Neuronal stem cell (in vitro differentiated cells): ENCODE measurements around the gene SOBP.

Experiments
- DNase-seq: peaks from one replicate; pipeline ENCODE4 v3.0.0-alpha.2; 2013; ENCODE audit warnings: low spot score
- H2AFZ ChIP-seq: one replicate; pipeline ENCODE4 v1.6.1; 2013; ENCODE audit warnings: mild to moderate bottlenecking, low read length, inconsistent platforms
- H2AK5ac ChIP-seq: 2 replicates; pipeline ENCODE4 v1.6.1; 2013; ENCODE audit warnings: low read depth, mild to moderate bottlenecking, inconsistent platforms, low read length, moderate library complexity, mixed read lengths
- H2BK120ac ChIP-seq: 2 replicates; pipeline ENCODE4 v1.6.1; 2013; ENCODE audit warnings: low read depth, mild to moderate bottlenecking, inconsistent platforms, low read length, moderate library complexity, mixed read lengths
- H2BK12ac ChIP-seq: one replicate; pipeline ENCODE4 v1.6.1; 2013; ENCODE audit warnings: low read length, inconsistent platforms
- H2BK15ac ChIP-seq: 2 replicates; pipeline ENCODE4 v1.6.1; 2013; ENCODE audit warnings: mild to moderate bottlenecking, low read length, inconsistent platforms, mixed read lengths
- H2BK5ac ChIP-seq: one replicate; pipeline ENCODE4 v1.6.1; 2013; ENCODE audit warnings: inconsistent platforms, mild to moderate bottlenecking, low read length, moderate library complexity
- H3K14ac ChIP-seq: one replicate; pipeline ENCODE4 v1.6.1; 2013; ENCODE audit warnings: low read length, inconsistent platforms
- H3K18ac ChIP-seq: 2 replicates; pipeline ENCODE4 v1.6.1; 2013; ENCODE audit warnings: low read length, inconsistent platforms
- H3K23ac ChIP-seq: 2 replicates; pipeline ENCODE4 v1.6.1; 2013; ENCODE audit warnings: low read depth, mild to moderate bottlenecking, mixed read lengths, low read length, inconsistent platforms; ENCODE audit not compliant: poor library complexity
- H3K27ac ChIP-seq: replicated peaks from 3 replicates; pipeline ENCODE4 v1.5.1; 2013; ENCODE audit warnings: low read length, inconsistent platforms
- H3K27me3 ChIP-seq, 3 experiments: 2 replicates each; pipeline ENCODE4 v1.6.1; 2013; ENCODE audit warnings: low read length in 3 of 3, mild to moderate bottlenecking in 2 of 3, inconsistent platforms in 1 of 3, low read depth in 1 of 3, mixed read lengths in 1 of 3, moderate library complexity in 1 of 3; ENCODE audit not compliant: control insufficient read depth in 3 of 3, insufficient read depth in 3 of 3
- H3K36me3 ChIP-seq, 2 donors: replicated peaks in 1 of 2; 2 replicates each; pipeline ENCODE4 v1.6.1; 2013; ENCODE audit warnings: low read length in 2 of 2; ENCODE audit not compliant: control insufficient read depth in 2 of 2, insufficient read depth in 2 of 2
- H3K4ac ChIP-seq: 2 replicates; pipeline ENCODE4 v1.6.1; 2013; ENCODE audit warnings: inconsistent platforms, mild to moderate bottlenecking, low read length, moderate library complexity
- H3K4me1 ChIP-seq, 2 donors: 1 replicate in 1 of 2; 2 replicates in 1 of 2; pipeline ENCODE4 v1.6.1; 2013; ENCODE audit warnings: low read length in 2 of 2, low read depth in 1 of 2; ENCODE audit not compliant: control insufficient read depth in 2 of 2, insufficient read depth in 1 of 2
- H3K4me2 ChIP-seq: one replicate; pipeline ENCODE4 v1.6.1; 2013; ENCODE audit warnings: mild to moderate bottlenecking, low read length, inconsistent platforms; ENCODE audit not compliant: insufficient read depth, poor library complexity, severe bottlenecking
- H3K4me3 ChIP-seq, 2 donors: 2 replicates each; pipeline ENCODE4 v1.5.1; 2013; ENCODE audit warnings: low read length in 2 of 2, mild to moderate bottlenecking in 2 of 2, inconsistent platforms in 1 of 2, moderate library complexity in 1 of 2
- H3K79me1 ChIP-seq: one replicate; pipeline ENCODE4 v1.6.1; 2013; ENCODE audit warnings: low read depth, mild to moderate bottlenecking, inconsistent platforms, low read length, moderate library complexity
- H3K9ac ChIP-seq: one replicate; pipeline ENCODE4 v1.6.1; 2013; ENCODE audit warnings: mild to moderate bottlenecking, low read depth, low read length, inconsistent platforms; ENCODE audit not compliant: poor library complexity
- H3K9me3 ChIP-seq, 2 donors: replicated peaks in 1 of 2; 2 replicates each; pipeline versions ENCODE3 to v1.6.1; 2013; ENCODE audit warnings: low read length in 2 of 2, mild to moderate bottlenecking in 2 of 2, inconsistent platforms in 1 of 2, low read depth in 1 of 2, mixed read lengths in 1 of 2, moderate library complexity in 1 of 2; ENCODE audit not compliant: control insufficient read depth in 2 of 2, insufficient read depth in 1 of 2
- H4K8ac ChIP-seq: one replicate; pipeline ENCODE4 v1.6.1; 2013; ENCODE audit warnings: low read depth, mild to moderate bottlenecking, inconsistent platforms, low read length, moderate library complexity
- H4K91ac ChIP-seq: one replicate; pipeline ENCODE4 v1.6.1; 2013; ENCODE audit warnings: low read length, low read depth, mild to moderate bottlenecking, inconsistent platforms; ENCODE audit not compliant: poor library complexity
- WGBS, 2 donors: extraction: QIAGEN DNeasy Blood & Tissue Kit; methylation state at CpG; one replicate each; pipeline ENCODE4 v1.1.7; 2013; ENCODE audit warnings: missing lambda C conversion rate in 2 of 2, mixed read lengths in 1 of 2; ENCODE audit not compliant: insufficient read length in 2 of 2, insufficient replicate concordance in 1 of 2; ENCODE audit errors: extremely low coverage in 2 of 2; 5-methylcytosine and 5-hydroxymethylcytosine counted together

Gene SOBP

GRCh38 chr6:107442938-107443607 is 46.8 kb upstream of the SOBP start:
- no peak overlapping the region for H3K23ac ChIP-seq
- no peak for DNase-seq
- no peak overlapping the region for H2BK120ac ChIP-seq
- no peak overlapping the region for H2BK5ac ChIP-seq
- no peak overlapping the region for H2BK12ac ChIP-seq
- no peak overlapping the region for H3K4ac ChIP-seq
- H3K27me3 ChIP-seq: no peaks in the 10 kb centered on the region
- no peaks in the 10 kb centered on the region for H3K4me1 ChIP-seq
- no peak overlapping the region for H3K18ac ChIP-seq
- H3K79me1 ChIP-seq: peaks cover 3% of the 10 kb centered on the region
- H4K8ac ChIP-seq: no peak overlapping the region
- no CpG with 5 or more reads among the region's 2 CpGs for WGBS, 2 donors
- H3K27ac ChIP-seq: no peak overlapping the region
- no peak overlapping the region for H3K4me2 ChIP-seq
- no peak overlapping the region for H3K4me3 ChIP-seq
- no peak overlapping the region for H2AK5ac ChIP-seq
- H2BK15ac ChIP-seq: no peak overlapping the region
- H4K91ac ChIP-seq: no peak overlapping the region
- H3K9me3 ChIP-seq: peaks cover 7 to 9% of the 10 kb centered on the region in 2 donors
- no peak overlapping the region for H3K14ac ChIP-seq
- H3K9ac ChIP-seq: no peak overlapping the region
- no peak overlapping the region for H2AFZ ChIP-seq
- no peaks in the 10 kb centered on the region for H3K36me3 ChIP-seq

DNA sequence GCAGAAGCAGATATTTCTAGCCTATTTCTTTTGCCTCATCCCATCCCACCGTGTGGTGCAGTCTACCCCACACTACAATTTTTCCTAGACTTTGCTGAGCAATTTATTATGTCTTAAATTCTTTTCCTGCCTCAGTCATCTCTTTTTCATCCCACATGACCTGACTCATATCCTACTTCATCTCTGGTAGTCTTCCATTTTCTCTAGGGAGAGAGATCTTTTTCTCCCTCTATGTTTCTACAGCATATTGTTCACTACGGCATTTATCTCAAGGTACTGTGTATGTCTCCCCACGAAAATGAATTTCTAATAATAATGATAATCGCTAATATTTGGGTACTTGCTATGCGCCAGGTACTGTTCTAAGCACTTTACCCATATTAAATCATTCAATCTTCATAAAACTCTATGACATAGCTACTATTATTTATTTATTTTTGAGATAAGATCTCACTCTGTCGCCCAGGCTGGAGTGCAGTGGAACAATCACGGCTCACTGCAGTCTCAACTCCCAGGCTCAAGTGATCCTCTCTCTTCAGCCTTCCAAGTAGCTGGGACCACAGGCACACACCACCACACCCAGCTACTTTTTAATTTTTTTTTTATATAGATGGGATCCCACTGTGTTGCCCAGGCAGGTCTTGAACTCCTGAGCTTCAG is 46.2 kb upstream of the SOBP start:
- no peak overlapping the region for H2BK5ac ChIP-seq
- H2BK12ac ChIP-seq: no peak overlapping the region
- H3K4ac ChIP-seq: no peak overlapping the region
- H3K9ac ChIP-seq: no peak overlapping the region
- no peak overlapping the region for H4K91ac ChIP-seq
- no peak overlapping the region for H4K8ac ChIP-seq
- no peak overlapping the region for H3K27ac ChIP-seq
- H3K27me3 ChIP-seq: no peaks in the 10 kb centered on the region
- H3K4me3 ChIP-seq: no peak overlapping the region
- no peak overlapping the region for H2AK5ac ChIP-seq
- DNase-seq: no peak
- no peak overlapping the region for H2BK15ac ChIP-seq
- H3K4me1 ChIP-seq: no peaks in the 10 kb centered on the region
- no peak overlapping the region for H3K14ac ChIP-seq
- H2BK120ac ChIP-seq: no peak overlapping the region
- no peak overlapping the region for H3K23ac ChIP-seq
- H3K79me1 ChIP-seq: peaks cover 3% of the 10 kb centered on the region
- H3K9me3 ChIP-seq: peaks cover 7 to 10% of the 10 kb centered on the region in 2 donors
- no peak overlapping the region for H3K4me2 ChIP-seq
- no peaks in the 10 kb centered on the region for H3K36me3 ChIP-seq
- H2AFZ ChIP-seq: no peak overlapping the region
- no peak overlapping the region for H3K18ac ChIP-seq
- no CpG with 5 or more reads among the region's 7 CpGs for WGBS, 2 donors

- Histone ChIP-seq H4K8ac (no peak overlapping the region), H3K9ac (no peak overlapping the region), H3K4me1 (no peaks in the 10 kb centered on the region), H3K4ac (no peak overlapping the region), H2BK12ac (no peak overlapping the region), H3K4me3 (no peak overlapping the region), H2BK120ac (no peak overlapping the region), H4K91ac (no peak overlapping the region), H3K79me1 (peaks cover 3% of the 10 kb centered on the region), H2BK5ac (no peak overlapping the region), H2AFZ (no peak overlapping the region), H3K18ac (no peak overlapping the region), H3K4me2 (no peak overlapping the region), H3K14ac (no peak overlapping the region), H3K9me3 (peaks cover 7 to 10% of the 10 kb centered on the region in 2 donors), H3K23ac (no peak overlapping the region), H2BK15ac (no peak overlapping the region), H3K27me3 (no peaks in the 10 kb centered on the region), H3K36me3 (no peaks in the 10 kb centered on the region), H2AK5ac (no peak overlapping the region), H3K27ac (no peak overlapping the region)
- no CpG with 5 or more reads among the region's 1 CpG for WGBS, 2 donors
- no peak for DNase-seq
These were observed 45.6 kb upstream of the SOBP start for GRCh38 chr6:107444277-107444676.

DNA sequence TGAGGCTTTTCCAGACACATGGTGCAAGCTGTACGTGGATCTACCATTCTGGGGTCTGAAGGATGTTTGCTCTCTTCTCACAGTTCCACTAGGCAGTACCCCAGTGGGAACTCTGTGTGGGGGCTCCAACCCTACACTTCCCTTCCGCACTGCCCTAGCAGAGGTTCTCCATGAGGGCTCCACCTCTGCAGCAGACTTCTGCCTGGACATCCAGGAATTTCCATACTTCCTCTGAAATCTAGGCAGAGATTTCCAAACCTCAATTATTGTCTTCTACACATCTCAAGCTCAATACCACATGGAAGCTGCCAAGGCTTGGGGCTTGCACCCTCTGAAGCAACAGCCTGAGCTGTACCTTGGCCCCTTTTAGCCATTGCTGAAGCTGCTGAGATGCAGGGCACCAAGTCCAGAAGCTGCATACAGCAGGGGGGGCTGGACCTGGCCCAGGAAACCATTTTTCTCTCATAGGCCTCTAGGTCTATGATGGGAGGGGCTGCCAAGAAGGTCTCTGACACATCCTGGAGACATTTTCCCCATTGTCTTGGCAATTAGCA is 42.2 kb upstream of the SOBP start:
- Histone ChIP-seq H2BK15ac (no peak overlapping the region), H3K27me3 (no peaks in the 10 kb centered on the region), H3K9ac (no peak overlapping the region), H3K23ac (no peak overlapping the region), H3K14ac (no peak overlapping the region), H3K4me3 (peak overlapping the region in 1 of 2 donors; percentile 50), H3K27ac (no peak overlapping the region), H2AK5ac (no peak overlapping the region), H2BK12ac (no peak overlapping the region), H3K9me3 (peaks cover 7 to 10% of the 10 kb centered on the region in 2 donors), H3K36me3 (no peaks in the 10 kb centered on the region), H3K4me2 (no peak overlapping the region), H4K91ac (no peak overlapping the region), H2AFZ (no peak overlapping the region), H3K4ac (no peak overlapping the region), H2BK120ac (no peak overlapping the region), H2BK5ac (no peak overlapping the region), H4K8ac (no peak overlapping the region), H3K18ac (no peak overlapping the region), H3K4me1 (no peaks in the 10 kb centered on the region), H3K79me1 (peaks cover 3% of the 10 kb centered on the region)
- DNase-seq: no peak
- WGBS, 2 donors: no CpG with 5 or more reads among the region's 2 CpGs
